SK-N-SH treated with all-trans-retinoic acid at 6 μM for 48 hours (cell line): ENCODE measurements around the gene PAQR8.

ENCODE experiments used
- ATAC-seq: fragments of 200-7000 bp; cut with Tn5 transposase; 3 replicates; pipeline ENCODE4 v1.9.1; 2020; ENCODE audit warnings: mild to moderate bottlenecking, moderate library complexity
- BACH2 ChIP-seq: fragments of 250-450 bp; sonication (Bioruptor Pico); IDR thresholded peaks from 2 replicates; pipeline ENCODE4 v1.9.0; 2021; ENCODE audit warnings: mild to moderate bottlenecking, borderline replicate concordance
- CREB5 ChIP-seq: fragments of 250-450 bp; sonication (Bioruptor Pico); IDR thresholded peaks from 2 replicates; pipeline ENCODE4 v1.5.1; 2020; ENCODE audit warnings: low read depth, mild to moderate bottlenecking, moderate library complexity
- GLIS3 ChIP-seq: fragments of 250-450 bp; sonication (Bioruptor Pico); IDR thresholded peaks from 2 replicates; pipeline ENCODE4 v1.5.0; 2020; ENCODE audit warnings: mild to moderate bottlenecking, moderate library complexity
- OSR1 ChIP-seq: fragments of 250-450 bp; sonication (Bioruptor Pico); IDR thresholded peaks from 2 replicates; pipeline ENCODE4 v1.8.0; 2022; ENCODE audit warnings: moderate library complexity, mild to moderate bottlenecking, inconsistent platforms
- PATZ1 ChIP-seq: fragments of 250-450 bp; sonication (Bioruptor Pico); IDR thresholded peaks from 2 replicates; pipeline ENCODE4 v1.8.0; 2020; ENCODE audit warnings: mild to moderate bottlenecking, moderate library complexity, borderline replicate concordance
- RARB ChIP-seq: fragments of 250-450 bp; sonication (Bioruptor Pico); IDR thresholded peaks from 2 replicates; pipeline ENCODE4 v1.8.0; 2021; ENCODE audit warnings: mild to moderate bottlenecking, moderate library complexity
- SNAI2 ChIP-seq: fragments of 250-450 bp; sonication (Bioruptor Pico); IDR thresholded peaks from 2 replicates; pipeline ENCODE4 v1.5.0; 2020; ENCODE audit warnings: mild to moderate bottlenecking, moderate library complexity
- TCF4 ChIP-seq: fragments of 250-450 bp; sonication (Bioruptor Pico); IDR thresholded peaks from 2 replicates; pipeline ENCODE4 v1.8.0; 2021; ENCODE audit warnings: mild to moderate bottlenecking, moderate library complexity, borderline replicate concordance
- TOX ChIP-seq: fragments of 250-450 bp; sonication (Bioruptor Pico); IDR thresholded peaks from 2 replicates; pipeline ENCODE4 v1.8.0; 2021; ENCODE audit warnings: mild to moderate bottlenecking, moderate library complexity, borderline replicate concordance
- TSHZ2 ChIP-seq: fragments of 250-450 bp; sonication (Bioruptor Pico); IDR thresholded peaks from 2 replicates; pipeline ENCODE4 v1.5.0; 2020; ENCODE audit warnings: mild to moderate bottlenecking, moderate library complexity
- ZC3H10 ChIP-seq: fragments of 250-450 bp; sonication (Bioruptor Pico); IDR thresholded peaks from 2 replicates; pipeline ENCODE4 v1.5.1; 2021; ENCODE audit warnings: mild to moderate bottlenecking, moderate library complexity
- ZFP3 ChIP-seq: fragments of 250-450 bp; sonication (Bioruptor Pico); IDR thresholded peaks from 2 replicates; pipeline ENCODE4 v1.5.0; 2020; ENCODE audit warnings: mild to moderate bottlenecking, moderate library complexity
- ZFP30 ChIP-seq: fragments of 450-650 bp; formaldehyde crosslinking; IDR thresholded peaks from 2 replicates; pipeline ENCODE4 v1.5.0; 2022; ENCODE audit warnings: mild to moderate bottlenecking, moderate library complexity
- ZNF8 ChIP-seq: fragments of 450-650 bp; formaldehyde crosslinking; IDR thresholded peaks from 2 replicates; pipeline ENCODE4 v1.5.0; 2020; ENCODE audit warnings: mild to moderate bottlenecking, moderate library complexity

Gene PAQR8

GRCh38 chr6:52328303-52328662 is 33.7 kb upstream of the PAQR8 start (continued):
- no peak for TF ChIP-seq TSHZ2 (CRISPR knock-in tag)
- TF ChIP-seq SNAI2: no peak
- no peak for TF ChIP-seq GLIS3 (CRISPR knock-in tag)
- TF ChIP-seq PATZ1 (CRISPR knock-in tag): no peak

- no peak for ATAC-seq
- TF ChIP-seq TCF4 (CRISPR knock-in tag) (no peak), BACH2 (no peak), ZFP30 (CRISPR knock-in tag) (no peak), TSHZ2 (CRISPR knock-in tag) (no peak), RARB (CRISPR knock-in tag) (no peak)
Observed at GRCh38 chr6:52328729-52329128, 33.2 kb upstream of the PAQR8 start.

GRCh38 chr6:52330470-52330869 is 31.5 kb upstream of the PAQR8 start:
- ATAC-seq: no peak
- TF ChIP-seq ZC3H10 (CRISPR knock-in tag): no peak
- TF ChIP-seq, all 23 proteins: peak for 0

- TF ChIP-seq SNAI2 (no peak), PATZ1 (CRISPR knock-in tag) (no peak), ZC3H10 (CRISPR knock-in tag) (no peak), ZFP3 (CRISPR knock-in tag) (no peak), ZFP30 (CRISPR knock-in tag) (no peak), CREB5 (CRISPR knock-in tag) (no peak), TOX (no peak)
- ATAC-seq: no peak
Observed at GRCh38 chr6:52331793-52332457, 30.0 kb upstream of the PAQR8 start.

GRCh38 chr6:52333840-52334200 is 28.1 kb upstream of the PAQR8 start:
- no peak for ATAC-seq
- TF ChIP-seq ZFP3 (CRISPR knock-in tag) (no peak), ZC3H10 (CRISPR knock-in tag) (no peak), ZNF8 (no peak), OSR1 (CRISPR knock-in tag) (no peak), RARB (CRISPR knock-in tag) (no peak), TCF4 (CRISPR knock-in tag) (no peak), PATZ1 (CRISPR knock-in tag) (no peak), SNAI2 (no peak), CREB5 (CRISPR knock-in tag) (no peak), BACH2 (no peak)
